Gastrocnemius medialis (tissue), 4 donors: ENCODE data around the gene SLC25A3.

Experiments used
- POLR2A ChIP-seq, 2 donors: fragments of 450-650 bp; IDR thresholded peaks; one replicate each; pipeline ENCODE4 v1.6.1; 2017; ENCODE audit warnings: antibody characterized with exemption in 2 of 2, mild to moderate bottlenecking in 2 of 2, moderate library complexity in 2 of 2
- TF ChIP-seq, protein P1 (sequence below), 5 experiments: fragments of 450-650 bp in 3 of 5; fragments of 200-600 bp in 2 of 5; sonication (generic) in 2 of 5; IDR thresholded peaks in 4 of 5; conservative IDR thresholded peaks in 1 of 5; 1 replicate in 4 of 5; 2 replicates in 1 of 5; pipeline ENCODE4 v1.5.1; 2016 to 2019; ENCODE audit warnings: antibody characterized with exemption in 5 of 5, mild to moderate bottlenecking in 3 of 5, moderate library complexity in 3 of 5

GRCh38 chr12:98561846-98562245 is 31.6 kb upstream of the SLC25A3 start:
- TF ChIP-seq, protein P1, sequence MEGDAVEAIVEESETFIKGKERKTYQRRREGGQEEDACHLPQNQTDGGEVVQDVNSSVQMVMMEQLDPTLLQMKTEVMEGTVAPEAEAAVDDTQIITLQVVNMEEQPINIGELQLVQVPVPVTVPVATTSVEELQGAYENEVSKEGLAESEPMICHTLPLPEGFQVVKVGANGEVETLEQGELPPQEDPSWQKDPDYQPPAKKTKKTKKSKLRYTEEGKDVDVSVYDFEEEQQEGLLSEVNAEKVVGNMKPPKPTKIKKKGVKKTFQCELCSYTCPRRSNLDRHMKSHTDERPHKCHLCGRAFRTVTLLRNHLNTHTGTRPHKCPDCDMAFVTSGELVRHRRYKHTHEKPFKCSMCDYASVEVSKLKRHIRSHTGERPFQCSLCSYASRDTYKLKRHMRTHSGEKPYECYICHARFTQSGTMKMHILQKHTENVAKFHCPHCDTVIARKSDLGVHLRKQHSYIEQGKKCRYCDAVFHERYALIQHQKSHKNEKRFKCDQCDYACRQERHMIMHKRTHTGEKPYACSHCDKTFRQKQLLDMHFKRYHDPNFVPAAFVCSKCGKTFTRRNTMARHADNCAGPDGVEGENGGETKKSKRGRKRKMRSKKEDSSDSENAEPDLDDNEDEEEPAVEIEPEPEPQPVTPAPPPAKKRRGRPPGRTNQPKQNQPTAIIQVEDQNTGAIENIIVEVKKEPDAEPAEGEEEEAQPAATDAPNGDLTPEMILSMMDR (IDR thresholded peaks at IDR 0.05 in 4 of 5, conservative IDR thresholded peaks at IDR 0.05 in 1 of 5): no peak
- no peak for TF ChIP-seq POLR2A (IDR thresholded peaks at IDR 0.05)
